IMR-90 (cell line): ENCODE data around the gene SLC38A11. TPM values are rescaled to one million over a fixed set of nuclear protein-coding genes. Genes with fewer than 3 reads are reported as not detected.
"Not testable (repeated sequence)": the region's sequence is repeated elsewhere in the genome, so short reads cannot be mapped to it uniquely, and the experiment has no call there.

Experiments used
- ATAC-seq: fragments of 200-7000 bp; cut with Tn5 transposase; 2 replicates; pipeline ENCODE4 v1.9.1; 2020; ENCODE audit warnings: low read depth, mild to moderate bottlenecking, moderate library complexity
- BruUV-seq: library from RNA; stranded (reverse); fragments of 400-500 nt; replicated peaks from 2 replicates; lab custom pipeline; 2021; lab: Mats Ljungman, UMichigan
- CTCF ChIA-PET: fragments of 300-600 bp; formaldehyde crosslinking; extraction: SDS; loops from one replicate; lab custom pipeline; 2021; ENCODE audit warnings: antibody characterized with exemption; lab: Yijun Ruan, JAX
- POLR2A ChIA-PET: fragments of 300-600 bp; sonication (Branson Sonifier 250); formaldehyde crosslinking; loops from one replicate; lab custom pipeline; 2022; ENCODE audit warnings: antibody characterized with exemption; ENCODE audit not compliant: unreplicated experiment; lab: Charles Lee
- DNase-seq: peaks from one replicate; pipeline ENCODE4 v3.0.0; 2013
- H2AFZ ChIP-seq: replicated peaks from 2 replicates; pipeline ENCODE3; 2013; ENCODE audit warnings: low read length, mild to moderate bottlenecking; ENCODE audit not compliant: poor library complexity
- H2AK5ac ChIP-seq: 2 replicates; pipeline ENCODE4 v1.6.1; 2013; ENCODE audit warnings: low read depth, low read length, inconsistent platforms
- H2AK9ac ChIP-seq: replicated peaks from 2 replicates; pipeline ENCODE3; 2013; ENCODE audit warnings: mild to moderate bottlenecking, low read depth, low read length, moderate library complexity; ENCODE audit not compliant: poor library complexity
- H2BK120ac ChIP-seq: 2 replicates; pipeline ENCODE4 v1.6.1; 2013; ENCODE audit warnings: low read depth, low read length, inconsistent platforms
- H2BK15ac ChIP-seq: 3 replicates; pipeline ENCODE4 v1.6.1; 2013; ENCODE audit warnings: low read depth, low read length, inconsistent platforms
- H2BK20ac ChIP-seq: 2 replicates; pipeline ENCODE4 v1.6.1; 2013; ENCODE audit warnings: low read depth, mild to moderate bottlenecking, inconsistent platforms, low read length, moderate library complexity
- H2BK5ac ChIP-seq: 2 replicates; pipeline ENCODE4 v1.6.1; 2013; ENCODE audit warnings: mild to moderate bottlenecking, low read depth, low read length, inconsistent platforms; ENCODE audit not compliant: poor library complexity, severe bottlenecking
- H3K14ac ChIP-seq: replicated peaks from 2 replicates; pipeline ENCODE4 v1.6.1; 2013; ENCODE audit warnings: low read depth, low read length, inconsistent platforms
- H3K18ac ChIP-seq: 2 replicates; pipeline ENCODE4 v1.6.1; 2013; ENCODE audit warnings: low read depth, low read length, control low read depth
- H3K23ac ChIP-seq: 2 replicates; pipeline ENCODE4 v1.6.1; 2013; ENCODE audit warnings: low read depth, low read length, inconsistent platforms
- H3K27ac ChIP-seq: 2 replicates; pipeline ENCODE4 v1.5.1; 2013; ENCODE audit warnings: mild to moderate bottlenecking, control low read depth, low read length; ENCODE audit not compliant: insufficient read depth
- H3K27me3 ChIP-seq: 2 replicates; pipeline ENCODE4 v1.6.1; 2013; ENCODE audit warnings: low read length; ENCODE audit not compliant: control insufficient read depth, insufficient read depth
- H3K36me3 ChIP-seq: 2 replicates; pipeline ENCODE4 v1.6.1; 2013; ENCODE audit warnings: low read length, mixed read lengths; ENCODE audit not compliant: control insufficient read depth, insufficient read depth
- H3K4ac ChIP-seq: 2 replicates; pipeline ENCODE4 v1.6.1; 2013; ENCODE audit warnings: low read depth, low read length, inconsistent platforms
- H3K4me1 ChIP-seq: 2 replicates; pipeline ENCODE4 v1.6.1; 2013; ENCODE audit warnings: low read length, mixed read lengths; ENCODE audit not compliant: control insufficient read depth, insufficient read depth
- H3K4me2 ChIP-seq: 2 replicates; pipeline ENCODE4 v1.6.1; 2013; ENCODE audit warnings: low read depth, mild to moderate bottlenecking, control low read depth, low read length, moderate library complexity
- H3K4me3 ChIP-seq: 2 replicates; pipeline ENCODE4 v1.5.1; 2013; ENCODE audit warnings: low read depth, mild to moderate bottlenecking, control low read depth, low read length, moderate library complexity; ENCODE audit not compliant: insufficient read depth
- H3K56ac ChIP-seq: 2 replicates; pipeline ENCODE4 v1.6.1; 2013; ENCODE audit warnings: low read length, inconsistent platforms; ENCODE audit not compliant: insufficient read depth; ENCODE audit errors: extremely low read depth
- H3K79me1 ChIP-seq, 2 experiments: 2 replicates each; pipeline ENCODE4 v1.6.1; 2013; ENCODE audit warnings: low read length in 2 of 2, inconsistent platforms in 1 of 2, low read depth in 1 of 2
- H3K9ac ChIP-seq: 2 replicates; pipeline ENCODE4 v1.6.1; 2013; ENCODE audit warnings: low read depth, low read length, control low read depth
- H3K9me1 ChIP-seq: 2 replicates; pipeline ENCODE4 v1.6.1; 2013; ENCODE audit warnings: low read length, inconsistent platforms; ENCODE audit not compliant: insufficient read depth
- H3K9me3 ChIP-seq: 2 replicates; pipeline ENCODE4 v1.6.1; 2013; ENCODE audit warnings: low read length; ENCODE audit not compliant: control insufficient read depth, insufficient read depth
- H4K20me1 ChIP-seq: 2 replicates; pipeline ENCODE4 v1.6.1; 2013; ENCODE audit warnings: low read length, inconsistent platforms; ENCODE audit not compliant: insufficient read depth
- H4K5ac ChIP-seq: 2 replicates; pipeline ENCODE4 v1.6.1; 2013; ENCODE audit warnings: mild to moderate bottlenecking, low read depth, low read length, control low read depth
- H4K8ac ChIP-seq, 2 experiments: 2 replicates each; pipeline ENCODE4 v1.6.1; 2013; ENCODE audit warnings: low read depth in 2 of 2, low read length in 2 of 2, control low read depth in 1 of 2, inconsistent platforms in 1 of 2
- H4K91ac ChIP-seq: 2 replicates; pipeline ENCODE4 v1.6.1; 2013; ENCODE audit warnings: low read depth, low read length, inconsistent platforms; ENCODE audit not compliant: insufficient read depth
- WGBS, 2 experiments: methylation state at CpG; one replicate each; pipeline versions ENCODE4 v1.1.5 to v1.1.7; 2013; ENCODE audit warnings: missing lambda C conversion rate in 2 of 2; ENCODE audit not compliant: insufficient read length in 1 of 2; ENCODE audit errors: extremely low coverage in 2 of 2; 5-methylcytosine and 5-hydroxymethylcytosine counted together
- dilution Hi-C: fragments of 300-500 bp; cut with HindIII; formaldehyde crosslinking; loops from one replicate; pipeline ENCODE4 v1.14.3; 2018; ENCODE audit warnings: low sequenced_read_pairs; ENCODE audit not compliant: unreplicated experiment
- in situ Hi-C: fragments of 300-500 bp; cut with MboI; formaldehyde crosslinking; loops from 3 replicates; pipeline ENCODE4 v1.14.3; 2019; ENCODE audit warnings: low sequenced_read_pairs, inconsistent platforms, mixed read lengths
- intact Hi-C: fragments of 100-400 bp; cut with micrococcal nuclease; formaldehyde crosslinking; loops from 2 replicates; pipeline ENCODE4 v1.10.0; 2022
- polyA plus RNA-seq, 3 experiments: library from polyadenylated mRNA; depleted of rRNA; stranded (reverse); fragments of >200 nt; gene quantifications; 2 replicates each; pipeline ENCODE4 v1.2.3, GENCODE V29; 2012; ENCODE audit warnings: low replicate concordance in 1 of 3
- total RNA-seq: library from RNA; depleted of rRNA; stranded (reverse); fragments of >200 nt; gene quantifications from 2 replicates; pipeline ENCODE4 v1.2.3, GENCODE V29; 2012

The SLC38A11 gene
- total and polyA plus RNA-seq, 2 of the 4 experiments (the other 2 are of a cell fraction), result 0.18 to 0.21 TPM

- H3K27ac ChIP-seq, H3K18ac ChIP-seq, H2BK5ac ChIP-seq, H4K8ac ChIP-seq, H3K9ac ChIP-seq, H3K4me2 ChIP-seq, H2BK20ac ChIP-seq, H2BK15ac ChIP-seq, H3K4me1 ChIP-seq, H3K9me1 ChIP-seq, POLR2A ChIA-PET, in situ Hi-C loops, H2AK9ac ChIP-seq, H3K56ac ChIP-seq, dilution Hi-C loops, H4K20me1 ChIP-seq, DNase-seq, H3K4ac ChIP-seq, H2AK5ac ChIP-seq, H3K79me1 ChIP-seq, H3K4me3 ChIP-seq, H4K5ac ChIP-seq, H3K23ac ChIP-seq, H2BK120ac ChIP-seq, BruUV-seq, intact Hi-C loops, ATAC-seq, H4K91ac ChIP-seq, H3K27me3 ChIP-seq, H3K14ac ChIP-seq, H2AFZ ChIP-seq, H3K36me3 ChIP-seq, H3K9me3 ChIP-seq: not testable (repeated sequence)
- CTCF ChIA-PET, result interaction anchor here (1.1 kb wide), 1 partner anchor 25 kb away, joined by 3 read pairs; the partner anchor contains the start of gene COBLL1
- WGBS, 2 experiments, result no CpG with 5 or more reads among the region's 1 CpG
These were observed 88.9 kb downstream of the SLC38A11 start for GRCh38 chr2:164866381-164866780.
